Measurements from ENCODE around the gene FPR3.

The FPR3 gene

GRCh38 chr19:51808333-51808986 lies 13.5 kb downstream of the FPR3 start:
- DNase-seq (ENCODE audit: low read depth, low spot score): no peak
- no peak for TF ChIP-seq ZNF274 (IDR thresholded peaks at IDR 0.05; ENCODE audit: low read depth, low read length)
- no peak for TF ChIP-seq SUZ12 (IDR thresholded peaks at IDR 0.05; ENCODE audit: extremely low read depth, insufficient read depth, insufficient read length)
- no peak for TF ChIP-seq YY1 (IDR thresholded peaks at IDR 0.05; ENCODE audit: insufficient read depth, insufficient read length)
- Histone ChIP-seq H3K9me3 (ENCODE audit: insufficient read depth, low read length) (peaks cover 26% of the 10 kb centered on the region), H3K9ac (ENCODE audit: insufficient read length, low read depth) (no peak overlapping the region), H3K36me3 (ENCODE audit: insufficient read depth, insufficient read length, low read length) (no peaks in the 10 kb centered on the region), H3K4me3 (ENCODE audit: insufficient read length, low read depth) (no peak overlapping the region), H3K27me3 (ENCODE audit: insufficient read depth, insufficient read length) (no peaks in the 10 kb centered on the region), H3K4me1 (ENCODE audit: insufficient read depth, insufficient read length) (no peaks in the 10 kb centered on the region)

GRCh38 chr19:51809787-51810186 lies 14.8 kb downstream of the FPR3 start:
- Histone ChIP-seq H3K4me3 (ENCODE audit: insufficient read length, low read depth) (no peak overlapping the region), H3K4me1 (ENCODE audit: insufficient read depth, insufficient read length) (no peaks in the 10 kb centered on the region), H3K27me3 (ENCODE audit: insufficient read depth, insufficient read length) (no peaks in the 10 kb centered on the region), H3K9ac (ENCODE audit: insufficient read length, low read depth) (no peak overlapping the region), H3K9me3 (ENCODE audit: insufficient read depth, low read length) (peaks cover 26% of the 10 kb centered on the region), H3K36me3 (ENCODE audit: insufficient read depth, insufficient read length, low read length) (no peaks in the 10 kb centered on the region)
- no peak for DNase-seq (ENCODE audit: low read depth, low spot score)
- TF ChIP-seq SUZ12 (IDR thresholded peaks at IDR 0.05; ENCODE audit: extremely low read depth, insufficient read depth, insufficient read length): no peak
- no peak for TF ChIP-seq ZNF274 (IDR thresholded peaks at IDR 0.05; ENCODE audit: low read depth, low read length)
- no peak for TF ChIP-seq YY1 (IDR thresholded peaks at IDR 0.05; ENCODE audit: insufficient read depth, insufficient read length)

- H3K9me3 ChIP-seq (ENCODE audit: insufficient read depth, low read length): peaks cover 26% of the 10 kb centered on the region
- DNase-seq (ENCODE audit: low read depth, low spot score): no peak
Measured at GRCh38 chr19:51810223-51810622, 15.3 kb downstream of the FPR3 start.

GRCh38 chr19:51811344-51811743 lies 16.4 kb downstream of the FPR3 start:
- DNase-seq (ENCODE audit: low read depth, low spot score): no peak
- no peaks in the 10 kb centered on the region for H3K4me1 ChIP-seq (ENCODE audit: insufficient read depth, insufficient read length)
- no peaks in the 10 kb centered on the region for H3K27me3 ChIP-seq (ENCODE audit: insufficient read depth, insufficient read length)
- H3K9ac ChIP-seq (ENCODE audit: insufficient read length, low read depth): no peak overlapping the region
- H3K4me3 ChIP-seq (ENCODE audit: insufficient read length, low read depth): no peak overlapping the region
- TF ChIP-seq YY1 (IDR thresholded peaks at IDR 0.05; ENCODE audit: insufficient read depth, insufficient read length): no peak
- TF ChIP-seq SUZ12 (IDR thresholded peaks at IDR 0.05; ENCODE audit: extremely low read depth, insufficient read depth, insufficient read length): no peak
- no peak for TF ChIP-seq ZNF274 (IDR thresholded peaks at IDR 0.05; ENCODE audit: low read depth, low read length)
- H3K9me3 ChIP-seq (ENCODE audit: insufficient read depth, low read length): peaks cover 28% of the 10 kb centered on the region
- no peaks in the 10 kb centered on the region for H3K36me3 ChIP-seq (ENCODE audit: insufficient read depth, insufficient read length, low read length)

More at GRCh38 chr19:51810223-51810622, 15.3 kb downstream of the FPR3 start:
- Histone ChIP-seq H3K27me3 (ENCODE audit: insufficient read depth, insufficient read length) (no peaks in the 10 kb centered on the region), H3K9ac (ENCODE audit: insufficient read length, low read depth) (no peak overlapping the region), H3K4me3 (ENCODE audit: insufficient read length, low read depth) (no peak overlapping the region), H3K36me3 (ENCODE audit: insufficient read depth, insufficient read length, low read length) (no peaks in the 10 kb centered on the region), H3K4me1 (ENCODE audit: insufficient read depth, insufficient read length) (no peaks in the 10 kb centered on the region)
- TF ChIP-seq SUZ12 (IDR thresholded peaks at IDR 0.05; ENCODE audit: extremely low read depth, insufficient read depth, insufficient read length): no peak
- TF ChIP-seq ZNF274 (IDR thresholded peaks at IDR 0.05; ENCODE audit: low read depth, low read length): no peak
- no peak for TF ChIP-seq YY1 (IDR thresholded peaks at IDR 0.05; ENCODE audit: insufficient read depth, insufficient read length)

- no peaks in the 10 kb centered on the region for H3K36me3 ChIP-seq (ENCODE audit: insufficient read depth, insufficient read length, low read length)
- H3K4me3 ChIP-seq (ENCODE audit: insufficient read length, low read depth): no peak overlapping the region
- no peak for DNase-seq (ENCODE audit: low read depth, low spot score)
- H3K4me1 ChIP-seq (ENCODE audit: insufficient read depth, insufficient read length): no peaks in the 10 kb centered on the region
- no peaks in the 10 kb centered on the region for H3K27me3 ChIP-seq (ENCODE audit: insufficient read depth, insufficient read length)
- no peak for TF ChIP-seq SUZ12 (IDR thresholded peaks at IDR 0.05; ENCODE audit: extremely low read depth, insufficient read depth, insufficient read length)
- TF ChIP-seq YY1 (IDR thresholded peaks at IDR 0.05; ENCODE audit: insufficient read depth, insufficient read length): no peak
- TF ChIP-seq ZNF274 (IDR thresholded peaks at IDR 0.05; ENCODE audit: low read depth, low read length): no peak
- no peak overlapping the region for H3K9ac ChIP-seq (ENCODE audit: insufficient read length, low read depth)
- peaks cover 22% of the 10 kb centered on the region for H3K9me3 ChIP-seq (ENCODE audit: insufficient read depth, low read length)
Measured at GRCh38 chr19:51815043-51815442, 20.1 kb downstream of the FPR3 start.

- TF ChIP-seq ZNF274 (IDR thresholded peaks at IDR 0.05; ENCODE audit: low read depth, low read length) (no peak), YY1 (IDR thresholded peaks at IDR 0.05; ENCODE audit: insufficient read depth, insufficient read length) (no peak)
- DNase-seq (ENCODE audit: low read depth, low spot score): no peak
- Histone ChIP-seq H3K27me3 (ENCODE audit: insufficient read depth, insufficient read length) (no peaks in the 10 kb centered on the region), H3K4me1 (ENCODE audit: insufficient read depth, insufficient read length) (no peaks in the 10 kb centered on the region), H3K9me3 (ENCODE audit: insufficient read depth, low read length) (peaks cover 5% of the 10 kb centered on the region), H3K4me3 (ENCODE audit: insufficient read length, low read depth) (no peak overlapping the region), H3K9ac (ENCODE audit: insufficient read length, low read depth) (no peak overlapping the region), H3K36me3 (ENCODE audit: insufficient read depth, insufficient read length, low read length) (no peaks in the 10 kb centered on the region)
Measured at GRCh38 chr19:51816711-51817110, 21.8 kb downstream of the FPR3 start.

GRCh38 chr19:51820011-51820410 lies 25.1 kb downstream of the FPR3 start:
- no peak for TF ChIP-seq SUZ12 (IDR thresholded peaks at IDR 0.05; ENCODE audit: extremely low read depth, insufficient read depth, insufficient read length)
- no peak for TF ChIP-seq YY1 (IDR thresholded peaks at IDR 0.05; ENCODE audit: insufficient read depth, insufficient read length)
- TF ChIP-seq ZNF274 (IDR thresholded peaks at IDR 0.05; ENCODE audit: low read depth, low read length): no peak
- no peaks in the 10 kb centered on the region for H3K27me3 ChIP-seq (ENCODE audit: insufficient read depth, insufficient read length)
- no peak overlapping the region for H3K9ac ChIP-seq (ENCODE audit: insufficient read length, low read depth)
- H3K4me1 ChIP-seq (ENCODE audit: insufficient read depth, insufficient read length): no peaks in the 10 kb centered on the region
- no peak for DNase-seq (ENCODE audit: low read depth, low spot score)
- no peak overlapping the region for H3K4me3 ChIP-seq (ENCODE audit: insufficient read length, low read depth)
- no peaks in the 10 kb centered on the region for H3K36me3 ChIP-seq (ENCODE audit: insufficient read depth, insufficient read length, low read length)
- H3K9me3 ChIP-seq (ENCODE audit: insufficient read depth, low read length): peaks cover 15% of the 10 kb centered on the region; the same call in 1 of the 2 replicates
